ENCODE results near the gene TMEM80.

GRCh38 chr11:698493-699115 lies 3.0 kb downstream of the TMEM80 start:
- no peak for TF ChIP-seq POLR2A (IDR thresholded peaks at IDR 0.05)
- TF ChIP-seq CTCF (IDR thresholded peaks at IDR 0.05) = no peak

Measured in Peyer's patch (tissue), 4 donors.